NCI-H524 treated with DMSO at 0.1 percent for 48 hours (cell line): ENCODE measurements around the gene TMEM40.
"Not testable (repeated sequence)": the region's sequence is repeated elsewhere in the genome, so short reads cannot be mapped to it uniquely, and the experiment has no call there.

ENCODE experiments used
- DNase-seq: peaks from one replicate; lab custom pipeline; 2025; lab: John Stamatoyannopoulos, UW

TMEM40 gene

GRCh38 chr3:12719541-12719940 lies 39.5 kb downstream of the TMEM40 start:
- DNase-seq = no peak

- DNase-seq = no peak
These were observed 42.4 kb downstream of the TMEM40 start for GRCh38 chr3:12716605-12717151.

GRCh38 chr3:12714278-12714677 lies 44.8 kb downstream of the TMEM40 start:
- no peak for DNase-seq

GRCh38 chr3:12710062-12710461 lies 49.0 kb downstream of the TMEM40 start:
- DNase-seq = no peak

GRCh38 chr3:12709334-12709733 lies 49.7 kb downstream of the TMEM40 start:
- DNase-seq = no peak

- no peak for DNase-seq
These were observed 50.4 kb downstream of the TMEM40 start for GRCh38 chr3:12708584-12709192.

GRCh38 chr3:12707449-12707848 lies 51.6 kb downstream of the TMEM40 start:
- DNase-seq = peak; percentile 92

- DNase-seq = peak; percentile 67
These were observed 52.4 kb downstream of the TMEM40 start for GRCh38 chr3:12706504-12707253.

GRCh38 chr3:12705981-12706380 lies 53.1 kb downstream of the TMEM40 start:
- DNase-seq = no peak

GRCh38 chr3:12705374-12705926 lies 53.6 kb downstream of the TMEM40 start:
- no peak for DNase-seq

- no peak for DNase-seq
These were observed 56.6 kb downstream of the TMEM40 start for GRCh38 chr3:12702501-12702900.

GRCh38 chr3:12701601-12702000 lies 57.5 kb downstream of the TMEM40 start:
- DNase-seq = not testable (repeated sequence)

GRCh38 chr3:12700800-12701199 lies 58.3 kb downstream of the TMEM40 start:
- DNase-seq = no peak

GRCh38 chr3:12695916-12696315 lies 63.1 kb downstream of the TMEM40 start:
- no peak for DNase-seq

- no peak for DNase-seq
These were observed 63.9 kb downstream of the TMEM40 start for GRCh38 chr3:12695112-12695511.

- no peak for DNase-seq
These were observed 66.6 kb downstream of the TMEM40 start for GRCh38 chr3:12692444-12692843.

GRCh38 chr3:12689997-12690711 lies 68.9 kb downstream of the TMEM40 start:
- no peak for DNase-seq

- peak; percentile 56 for DNase-seq
These were observed 71.1 kb downstream of the TMEM40 start for GRCh38 chr3:12687948-12688347.

- no peak for DNase-seq
These were observed 73.0 kb downstream of the TMEM40 start for GRCh38 chr3:12686096-12686495.
